Lower lobe of right lung (tissue), 2 donors: ENCODE data around the gene OTOP3. TPM values are rescaled to one million over a fixed set of nuclear protein-coding genes. Genes with fewer than 3 reads are reported as not detected.

Source experiments
- ATAC-seq, 2 donors: fragments of 200-7000 bp; cut with Tn5 transposase; one replicate each; pipeline ENCODE4 v1.9.1; 2020 to 2022; ENCODE audit warnings: mild to moderate bottlenecking in 2 of 2, moderate library complexity in 2 of 2
- DNase-seq: peaks from one replicate; pipeline ENCODE4 v3.0.0-alpha.2; 2020
- H3K27ac ChIP-seq: fragments of 200-600 bp; one replicate; pipeline ENCODE4 v1.8.0; 2022
- H3K27me3 ChIP-seq: fragments of 200-600 bp; one replicate; pipeline ENCODE4 v1.8.0; 2022; ENCODE audit warnings: low read depth
- H3K36me3 ChIP-seq: fragments of 200-600 bp; one replicate; pipeline ENCODE4 v1.8.0; 2022; ENCODE audit warnings: mild to moderate bottlenecking
- H3K4me1 ChIP-seq: fragments of 200-600 bp; one replicate; pipeline ENCODE4 v1.8.0; 2022
- H3K4me3 ChIP-seq: fragments of 200-600 bp; one replicate; pipeline ENCODE4 v1.8.0; 2022; ENCODE audit warnings: mild to moderate bottlenecking
- H3K9me3 ChIP-seq: fragments of 200-600 bp; one replicate; pipeline ENCODE4 v1.8.0; 2022
- CTCF ChIP-seq: fragments of 200-600 bp; IDR thresholded peaks from one replicate; pipeline ENCODE4 v1.8.0; 2022; ENCODE audit warnings: antibody characterized with exemption, mild to moderate bottlenecking
- intact Hi-C: fragments of 100-400 bp; cut with DNase I; formaldehyde crosslinking; loops from one replicate; pipeline ENCODE4 v1.11.0; 2022
- total RNA-seq: library from RNA; stranded (reverse); fragmentation: NEBNext Ultra II Directional; extraction: Animal tissue kit (Norgen Biotek cat#: 25700); gene quantifications from one replicate; pipeline ENCODE4 v1.2.1, GENCODE V29; 2021
- donor health status: DM: no; HTN: yes; CAD: no; lungs with severe emphysema.

The OTOP3 gene
- total RNA-seq, 1 donor from 2014 or later = not detected

- ATAC-seq (no peak), DNase-seq (no peak)
- no peak for TF ChIP-seq CTCF
- no peak overlapping the region for H3K27ac ChIP-seq
- no peaks in the 10 kb centered on the region for H3K36me3 ChIP-seq
- peaks cover 67% of the 10 kb centered on the region for H3K27me3 ChIP-seq
- intact Hi-C loops = no loop called here
- H3K9me3 ChIP-seq = no peaks in the 10 kb centered on the region
- H3K4me3 ChIP-seq = no peak overlapping the region
- H3K4me1 ChIP-seq = peaks cover 22% of the 10 kb centered on the region
Observed at GRCh38 chr17:74920306-74920620, 15.4 kb upstream of the OTOP3 start.

- Histone ChIP-seq H3K36me3 (no peaks in the 10 kb centered on the region), H3K9me3 (no peaks in the 10 kb centered on the region), H3K27me3 (peaks cover 70% of the 10 kb centered on the region), H3K27ac (no peak overlapping the region), H3K4me3 (no peak overlapping the region), H3K4me1 (peaks cover 22% of the 10 kb centered on the region)
- intact Hi-C loops = no loop called here
- no peak for ATAC-seq
- DNase-seq = no peak
- no peak for TF ChIP-seq CTCF
Observed at GRCh38 chr17:74920642-74921025, 15.1 kb upstream of the OTOP3 start.

GRCh38 chr17:74921026-74921681 is 14.5 kb upstream of the OTOP3 start:
- intact Hi-C loops = no loop called here
- Histone ChIP-seq H3K9me3 (no peaks in the 10 kb centered on the region), H3K36me3 (no peaks in the 10 kb centered on the region), H3K4me1 (peaks cover 22% of the 10 kb centered on the region), H3K27me3 (peaks cover 72% of the 10 kb centered on the region), H3K4me3 (no peak overlapping the region), H3K27ac (no peak overlapping the region)
- DNase-seq (peak; percentile 36), ATAC-seq (no peak)
- TF ChIP-seq CTCF = no peak

GRCh38 chr17:74921769-74922168 is 13.9 kb upstream of the OTOP3 start:
- Histone ChIP-seq H3K36me3 (no peaks in the 10 kb centered on the region), H3K4me3 (no peak overlapping the region), H3K27ac (no peak overlapping the region), H3K9me3 (no peaks in the 10 kb centered on the region), H3K27me3 (peaks cover 71% of the 10 kb centered on the region), H3K4me1 (peaks cover 22% of the 10 kb centered on the region)
- ATAC-seq (no peak), DNase-seq (no peak)
- TF ChIP-seq CTCF = no peak
- intact Hi-C loops = no loop called here

- Histone ChIP-seq H3K4me1 (peaks cover 22% of the 10 kb centered on the region), H3K27me3 (peaks cover 75% of the 10 kb centered on the region), H3K9me3 (no peaks in the 10 kb centered on the region), H3K27ac (no peak overlapping the region), H3K36me3 (no peaks in the 10 kb centered on the region), H3K4me3 (no peak overlapping the region)
- intact Hi-C loops = no loop called here
- TF ChIP-seq CTCF = no peak
- no peak for ATAC-seq
- no peak for DNase-seq
Observed at GRCh38 chr17:74922172-74922571, 13.5 kb upstream of the OTOP3 start.
